OCI-LY1 (cell line): ENCODE measurements around the gene MAN2B2.

Source experiments
- H2AFZ ChIP-seq: fragments of 200-600 bp; sonication (generic), shearing (Covaris generic); 2 replicates; pipeline ENCODE4 v1.6.0; 2014; ENCODE audit warnings: antibody characterized with exemption, mild to moderate bottlenecking, low read length
- H3F3A ChIP-seq: fragments of 200-600 bp; sonication (generic), shearing (Covaris generic); 2 replicates; pipeline ENCODE4 v1.6.0; 2014; ENCODE audit warnings: mild to moderate bottlenecking, antibody characterized with exemption, low read length, moderate library complexity; ENCODE audit not compliant: insufficient read depth
- H3K27ac ChIP-seq: fragments of 200-600 bp; sonication (generic); 2 replicates; pipeline ENCODE4 v1.5.1; 2014; ENCODE audit warnings: low read length, mixed run types, mild to moderate bottlenecking, low read depth; ENCODE audit not compliant: poor library complexity, severe bottlenecking
- H3K27me3 ChIP-seq: fragments of 200-600 bp; sonication (generic); 2 replicates; pipeline ENCODE4 v1.6.0; 2014; ENCODE audit warnings: antibody characterized with exemption, mild to moderate bottlenecking, low read length, moderate library complexity; ENCODE audit not compliant: insufficient read depth
- H3K36me3 ChIP-seq: fragments of 200-600 bp; sonication (generic); 2 replicates; pipeline ENCODE4 v1.6.1; 2014; ENCODE audit warnings: mild to moderate bottlenecking, antibody characterized with exemption, low read length, moderate library complexity, mixed read lengths; ENCODE audit not compliant: insufficient read depth
- H3K4me1 ChIP-seq: fragments of 200-600 bp; sonication (generic); 2 replicates; pipeline ENCODE4 v1.5.1; 2014; ENCODE audit warnings: mild to moderate bottlenecking, low read length, moderate library complexity; ENCODE audit not compliant: insufficient read depth, severe bottlenecking
- H3K4me2 ChIP-seq: fragments of 200-600 bp; sonication (generic), shearing (Covaris generic); 2 replicates; pipeline ENCODE4 v1.6.1; 2014; ENCODE audit warnings: low read length
- H3K4me3 ChIP-seq: fragments of 200-600 bp; sonication (generic); 2 replicates; pipeline ENCODE4 v1.5.1; 2014; ENCODE audit warnings: low read length, low read depth, mild to moderate bottlenecking, mixed read lengths; ENCODE audit not compliant: poor library complexity, severe bottlenecking
- H3K79me2 ChIP-seq: fragments of 200-600 bp; shearing (Covaris generic); 2 replicates; pipeline ENCODE4 v1.6.1; 2016; ENCODE audit warnings: mixed run types, low read length, mixed read lengths; ENCODE audit not compliant: insufficient read depth
- H3K9ac ChIP-seq: fragments of 200-600 bp; sonication (generic), shearing (Covaris generic); 2 replicates; pipeline ENCODE4 v1.6.1; 2014; ENCODE audit warnings: mild to moderate bottlenecking, low read length, mixed read lengths
- H3K9me2 ChIP-seq: fragments of 200-600 bp; sonication (generic), shearing (Covaris generic); 2 replicates; pipeline ENCODE4 v1.6.1; 2014; ENCODE audit warnings: low read depth, mild to moderate bottlenecking, low read length, mixed read lengths
- H3K9me3 ChIP-seq: fragments of 200-600 bp; shearing (Covaris generic); 2 replicates; pipeline ENCODE4 v1.6.1; 2014; ENCODE audit warnings: low read length, mixed read lengths
- H4K20me1 ChIP-seq: fragments of 200-600 bp; sonication (generic), shearing (Covaris generic); 2 replicates; pipeline ENCODE4 v1.6.0; 2016; ENCODE audit warnings: mild to moderate bottlenecking, low read length; ENCODE audit not compliant: insufficient read depth
- EZH2 ChIP-seq: fragments of 200-600 bp; sonication (generic), shearing (Covaris generic); IDR thresholded peaks from 2 replicates; pipeline ENCODE4 v1.8.0; 2017; ENCODE audit warnings: borderline replicate concordance, mixed run types, mild to moderate bottlenecking, antibody characterized with exemption, low read length, moderate library complexity, mixed read lengths
- TF ChIP-seq, protein P1 (sequence below): fragments of 200-600 bp; sonication (generic), shearing (Covaris generic); IDR thresholded peaks from 2 replicates; pipeline ENCODE4 v1.5.1; 2017; ENCODE audit warnings: mild to moderate bottlenecking, antibody characterized with exemption, low read length, moderate library complexity, mixed read lengths

The MAN2B2 gene

DNA sequence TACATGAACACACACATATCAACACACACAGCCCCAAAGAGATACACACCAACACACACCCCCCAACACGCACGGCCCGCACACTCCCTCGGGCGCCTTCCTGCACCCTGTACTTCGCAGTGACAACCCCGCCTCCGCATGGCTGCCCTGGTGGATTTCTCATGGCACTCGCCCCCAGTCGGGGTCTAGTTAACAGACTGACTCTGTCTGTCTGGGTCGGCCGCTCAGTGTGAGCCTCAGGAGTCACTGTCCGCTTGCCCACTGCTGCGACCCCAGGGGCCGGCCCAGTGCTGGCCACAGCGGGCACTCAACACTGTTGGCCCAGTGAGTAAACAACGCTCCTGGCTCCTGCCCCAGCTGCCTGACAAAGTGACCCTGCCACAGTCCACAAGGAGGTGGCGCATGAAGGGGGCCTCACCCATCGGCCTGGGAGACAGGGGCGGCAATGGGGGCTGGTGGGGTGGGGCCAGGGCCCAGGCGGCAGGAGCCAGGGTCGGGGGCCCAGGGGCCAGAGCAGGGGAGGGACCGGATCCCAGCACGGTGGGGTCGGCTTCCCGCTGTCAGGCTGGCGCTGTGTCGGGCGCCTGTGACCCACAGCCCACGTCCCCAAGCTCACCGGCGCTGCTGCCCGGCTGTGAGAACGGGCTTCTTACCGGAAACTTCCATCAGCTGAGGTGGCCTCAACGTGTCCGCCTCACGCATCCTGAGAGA, 40.2 kb upstream of the MAN2B2 start:
- H3K27ac ChIP-seq: no peak overlapping the region
- H3K4me2 ChIP-seq: no peak overlapping the region
- TF ChIP-seq, protein P1, sequence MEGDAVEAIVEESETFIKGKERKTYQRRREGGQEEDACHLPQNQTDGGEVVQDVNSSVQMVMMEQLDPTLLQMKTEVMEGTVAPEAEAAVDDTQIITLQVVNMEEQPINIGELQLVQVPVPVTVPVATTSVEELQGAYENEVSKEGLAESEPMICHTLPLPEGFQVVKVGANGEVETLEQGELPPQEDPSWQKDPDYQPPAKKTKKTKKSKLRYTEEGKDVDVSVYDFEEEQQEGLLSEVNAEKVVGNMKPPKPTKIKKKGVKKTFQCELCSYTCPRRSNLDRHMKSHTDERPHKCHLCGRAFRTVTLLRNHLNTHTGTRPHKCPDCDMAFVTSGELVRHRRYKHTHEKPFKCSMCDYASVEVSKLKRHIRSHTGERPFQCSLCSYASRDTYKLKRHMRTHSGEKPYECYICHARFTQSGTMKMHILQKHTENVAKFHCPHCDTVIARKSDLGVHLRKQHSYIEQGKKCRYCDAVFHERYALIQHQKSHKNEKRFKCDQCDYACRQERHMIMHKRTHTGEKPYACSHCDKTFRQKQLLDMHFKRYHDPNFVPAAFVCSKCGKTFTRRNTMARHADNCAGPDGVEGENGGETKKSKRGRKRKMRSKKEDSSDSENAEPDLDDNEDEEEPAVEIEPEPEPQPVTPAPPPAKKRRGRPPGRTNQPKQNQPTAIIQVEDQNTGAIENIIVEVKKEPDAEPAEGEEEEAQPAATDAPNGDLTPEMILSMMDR: no peak
- H3K9me2 ChIP-seq: no peaks in the 10 kb centered on the region
- H3K27me3 ChIP-seq: no peaks in the 10 kb centered on the region
- H3F3A ChIP-seq: no peaks in the 10 kb centered on the region
- H3K9me3 ChIP-seq: no peaks in the 10 kb centered on the region
- H3K4me3 ChIP-seq: no peak overlapping the region
- no peaks in the 10 kb centered on the region for H3K36me3 ChIP-seq
- H4K20me1 ChIP-seq: no peaks in the 10 kb centered on the region
- H3K79me2 ChIP-seq: no peaks in the 10 kb centered on the region
- H3K9ac ChIP-seq: no peak overlapping the region
- no peaks in the 10 kb centered on the region for H3K4me1 ChIP-seq
- no peak overlapping the region for H2AFZ ChIP-seq

DNA sequence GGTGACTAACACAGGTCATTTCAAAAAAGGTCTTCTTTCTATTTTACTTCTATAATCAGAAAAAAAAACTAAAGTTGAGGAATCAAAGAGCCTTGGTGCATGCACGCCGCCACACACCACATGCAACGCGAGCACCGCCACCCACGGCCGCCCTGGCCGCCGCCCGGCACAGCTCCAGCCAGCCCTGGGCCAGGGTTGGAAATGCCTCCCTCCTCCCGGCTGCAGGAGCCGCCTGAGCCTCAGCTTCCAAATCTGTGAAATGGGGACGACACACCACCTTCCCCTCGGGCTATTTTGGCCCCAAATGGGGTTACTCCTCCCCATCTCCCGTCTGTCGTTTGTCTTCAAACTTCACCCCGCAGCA, 39.7 kb upstream of the MAN2B2 start:
- Histone ChIP-seq H3F3A (no peaks in the 10 kb centered on the region), H4K20me1 (no peaks in the 10 kb centered on the region), H3K4me2 (no peak overlapping the region), H3K4me3 (no peak overlapping the region), H3K27me3 (no peaks in the 10 kb centered on the region), H3K27ac (no peak overlapping the region), H3K36me3 (no peaks in the 10 kb centered on the region), H2AFZ (no peak overlapping the region), H3K79me2 (no peaks in the 10 kb centered on the region), H3K9me3 (no peaks in the 10 kb centered on the region), H3K9me2 (no peaks in the 10 kb centered on the region), H3K4me1 (no peaks in the 10 kb centered on the region), H3K9ac (no peak overlapping the region)
- TF ChIP-seq, protein P1: no peak
- TF ChIP-seq EZH2: no peak

DNA sequence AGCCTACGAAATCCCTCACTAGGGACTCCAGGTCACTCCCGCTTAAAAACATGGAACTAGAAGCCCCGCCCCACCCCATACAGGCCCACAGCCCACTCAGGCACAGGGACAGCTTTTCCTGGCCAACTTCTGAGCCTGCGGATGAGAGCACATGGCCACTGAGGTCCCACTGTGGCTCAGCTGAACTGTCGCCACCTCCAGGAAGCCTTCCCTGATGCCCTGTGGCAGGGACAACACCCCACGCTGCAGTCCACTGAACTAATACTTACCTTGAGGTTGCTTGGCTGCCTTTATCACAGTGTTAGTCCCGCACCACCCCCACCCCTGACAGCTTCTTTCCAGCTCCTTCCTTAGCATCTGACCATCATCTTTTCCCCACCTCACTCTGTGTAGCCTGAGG, 39.3 kb upstream of the MAN2B2 start:
- no peak for TF ChIP-seq EZH2
- TF ChIP-seq, protein P1: no peak

More for the DNA sequence above, 39.3 kb upstream of the MAN2B2 start:
- Histone ChIP-seq H3K9ac (no peak overlapping the region), H3K79me2 (no peaks in the 10 kb centered on the region), H2AFZ (no peak overlapping the region), H3K27ac (no peak overlapping the region), H3K4me3 (no peak overlapping the region), H3K27me3 (no peaks in the 10 kb centered on the region), H3K9me3 (no peaks in the 10 kb centered on the region), H3K4me2 (no peak overlapping the region), H3F3A (no peaks in the 10 kb centered on the region), H3K9me2 (no peaks in the 10 kb centered on the region), H4K20me1 (no peaks in the 10 kb centered on the region), H3K36me3 (no peaks in the 10 kb centered on the region), H3K4me1 (no peaks in the 10 kb centered on the region)
